ENCODE results near the gene OR2T27. TPM values are rescaled to one million over a fixed set of nuclear protein-coding genes. Genes with fewer than 3 reads are reported as not detected.
"Not testable (repeated sequence)": the region's sequence is repeated elsewhere in the genome, so short reads cannot be mapped to it uniquely, and the experiment has no call there.

The OR2T27 gene, protein sequence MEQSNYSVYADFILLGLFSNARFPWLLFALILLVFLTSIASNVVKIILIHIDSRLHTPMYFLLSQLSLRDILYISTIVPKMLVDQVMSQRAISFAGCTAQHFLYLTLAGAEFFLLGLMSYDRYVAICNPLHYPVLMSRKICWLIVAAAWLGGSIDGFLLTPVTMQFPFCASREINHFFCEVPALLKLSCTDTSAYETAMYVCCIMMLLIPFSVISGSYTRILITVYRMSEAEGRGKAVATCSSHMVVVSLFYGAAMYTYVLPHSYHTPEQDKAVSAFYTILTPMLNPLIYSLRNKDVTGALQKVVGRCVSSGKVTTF
- total RNA-seq = not detected

DNA sequence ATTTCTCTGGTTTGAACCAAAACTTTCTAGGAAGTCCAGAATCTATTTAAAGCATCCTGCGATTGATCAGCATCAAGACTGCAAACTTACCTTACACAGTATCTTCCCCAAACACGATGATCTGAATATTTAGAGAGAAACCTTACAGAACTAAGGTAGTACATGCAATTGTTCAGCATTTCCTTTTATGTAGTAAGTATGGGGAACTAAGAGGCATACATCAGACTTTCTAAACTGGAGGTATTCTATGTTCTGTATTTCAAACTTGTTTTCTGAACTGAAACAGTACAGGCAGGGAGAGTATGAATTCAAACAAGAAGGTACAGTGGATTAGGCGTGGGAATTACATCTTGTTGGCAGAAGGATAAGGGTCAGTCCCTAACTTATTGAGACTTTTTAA, at the start of gene OR2T27:
Gene OR2T27 (minus strand): TSS at position 175 of the 400 bp plus-strand sequence. CDS start 4,644 bp downstream, outside the sequence.
- DNase-seq (ENCODE audit: low spot score); ATAC-seq (ENCODE audit: low FRiP score): not testable (repeated sequence)

DNA sequence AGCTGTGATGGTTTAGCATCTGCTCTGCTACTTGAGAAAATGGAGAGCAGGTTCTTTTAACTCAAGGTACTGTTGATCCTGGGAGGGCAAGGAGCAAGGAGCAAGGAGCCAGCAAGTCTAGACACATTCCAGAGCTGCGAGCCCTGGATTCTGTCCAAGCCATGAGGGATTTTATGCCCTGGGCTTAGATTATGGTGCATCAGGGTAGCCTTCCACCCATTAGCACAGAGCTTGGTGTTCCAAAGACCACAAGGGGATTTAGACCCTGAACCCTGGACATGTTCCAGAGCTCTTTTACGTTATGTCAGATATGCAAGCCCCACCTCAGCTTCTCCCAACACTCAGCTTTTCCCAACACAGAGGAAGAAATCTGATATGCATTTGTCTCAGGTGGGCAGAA, 49.3 kb upstream of the OR2T27 start:
- TF ChIP-seq, protein P1, sequence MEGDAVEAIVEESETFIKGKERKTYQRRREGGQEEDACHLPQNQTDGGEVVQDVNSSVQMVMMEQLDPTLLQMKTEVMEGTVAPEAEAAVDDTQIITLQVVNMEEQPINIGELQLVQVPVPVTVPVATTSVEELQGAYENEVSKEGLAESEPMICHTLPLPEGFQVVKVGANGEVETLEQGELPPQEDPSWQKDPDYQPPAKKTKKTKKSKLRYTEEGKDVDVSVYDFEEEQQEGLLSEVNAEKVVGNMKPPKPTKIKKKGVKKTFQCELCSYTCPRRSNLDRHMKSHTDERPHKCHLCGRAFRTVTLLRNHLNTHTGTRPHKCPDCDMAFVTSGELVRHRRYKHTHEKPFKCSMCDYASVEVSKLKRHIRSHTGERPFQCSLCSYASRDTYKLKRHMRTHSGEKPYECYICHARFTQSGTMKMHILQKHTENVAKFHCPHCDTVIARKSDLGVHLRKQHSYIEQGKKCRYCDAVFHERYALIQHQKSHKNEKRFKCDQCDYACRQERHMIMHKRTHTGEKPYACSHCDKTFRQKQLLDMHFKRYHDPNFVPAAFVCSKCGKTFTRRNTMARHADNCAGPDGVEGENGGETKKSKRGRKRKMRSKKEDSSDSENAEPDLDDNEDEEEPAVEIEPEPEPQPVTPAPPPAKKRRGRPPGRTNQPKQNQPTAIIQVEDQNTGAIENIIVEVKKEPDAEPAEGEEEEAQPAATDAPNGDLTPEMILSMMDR (IDR thresholded peaks at IDR 0.05) = no peak
- ATAC-seq (ENCODE audit: low FRiP score) (no peak), DNase-seq (ENCODE audit: low spot score) (no peak)

DNA sequence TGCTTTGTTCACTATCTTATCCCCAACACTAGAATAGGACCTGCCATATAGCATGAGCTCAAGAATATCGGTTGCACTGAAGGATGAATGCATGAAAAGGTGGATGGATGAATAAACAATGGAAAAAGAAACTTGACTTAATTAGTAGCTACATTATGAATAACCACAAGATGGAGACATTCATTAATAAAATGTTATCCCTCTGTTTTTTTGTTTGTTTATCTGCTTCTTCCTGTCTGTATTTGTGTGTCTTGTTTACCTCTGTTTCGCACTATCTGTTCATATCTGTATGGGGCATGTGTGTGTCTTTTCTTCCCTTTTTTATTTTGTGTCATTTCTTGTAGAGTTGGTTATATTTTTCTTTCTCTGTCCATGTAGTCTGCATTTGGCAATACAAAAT, 48.3 kb upstream of the OR2T27 start:
- TF ChIP-seq, protein P1 (IDR thresholded peaks at IDR 0.05) = no peak
- ATAC-seq (ENCODE audit: low FRiP score) = no peak
- no peak for DNase-seq (ENCODE audit: low spot score)

DNA sequence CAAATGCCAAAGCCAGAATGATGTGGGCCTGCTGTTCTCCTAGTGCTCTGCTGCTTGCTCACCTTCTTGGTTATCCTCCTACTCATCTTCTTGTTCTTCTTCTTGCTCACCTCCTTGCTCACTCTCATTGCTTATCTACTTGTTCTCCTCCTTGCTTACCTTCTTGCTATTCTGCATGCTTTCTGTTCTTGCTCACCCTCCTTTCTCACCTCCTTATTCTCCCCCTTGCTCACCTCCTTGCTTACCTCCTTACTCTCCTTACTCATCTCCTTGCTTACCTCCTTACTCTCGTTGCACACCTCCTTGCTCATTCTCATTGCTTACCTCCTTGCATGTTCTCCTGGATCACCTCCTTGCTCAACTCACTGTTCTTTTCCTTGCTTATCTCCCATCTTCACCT, 47.4 kb upstream of the OR2T27 start, which contains the start of gene OR14I1:
Gene OR14I1 (minus strand): TSS at position 53 of the 400 bp plus-strand sequence.
- DNase-seq (ENCODE audit: low spot score) = no peak
- no peak for ATAC-seq (ENCODE audit: low FRiP score)
- TF ChIP-seq, protein P1 (IDR thresholded peaks at IDR 0.05) = no peak

DNA sequence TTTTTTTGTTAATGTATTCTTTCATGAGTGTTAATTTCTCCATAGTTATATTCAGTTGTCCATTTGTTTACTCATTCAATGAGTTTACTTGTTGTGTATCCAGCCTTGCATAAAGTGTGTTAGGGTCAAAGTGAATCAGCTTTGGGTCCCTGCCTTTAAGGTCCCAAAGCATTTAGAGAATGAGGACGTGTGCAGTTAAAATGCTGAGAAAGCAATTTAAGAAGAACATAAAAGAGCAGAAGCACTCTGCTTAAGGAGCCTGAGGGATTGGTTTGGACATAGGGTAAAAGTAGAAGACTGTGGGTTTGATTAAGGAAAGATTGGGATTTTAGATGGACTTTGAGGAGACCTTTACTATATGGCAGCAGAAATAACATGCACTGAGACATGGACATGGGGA, 43.8 kb upstream of the OR2T27 start:
- no peak for DNase-seq (ENCODE audit: low spot score)
- no peak for ATAC-seq (ENCODE audit: low FRiP score)
- TF ChIP-seq, protein P1 (IDR thresholded peaks at IDR 0.05) = no peak

DNA sequence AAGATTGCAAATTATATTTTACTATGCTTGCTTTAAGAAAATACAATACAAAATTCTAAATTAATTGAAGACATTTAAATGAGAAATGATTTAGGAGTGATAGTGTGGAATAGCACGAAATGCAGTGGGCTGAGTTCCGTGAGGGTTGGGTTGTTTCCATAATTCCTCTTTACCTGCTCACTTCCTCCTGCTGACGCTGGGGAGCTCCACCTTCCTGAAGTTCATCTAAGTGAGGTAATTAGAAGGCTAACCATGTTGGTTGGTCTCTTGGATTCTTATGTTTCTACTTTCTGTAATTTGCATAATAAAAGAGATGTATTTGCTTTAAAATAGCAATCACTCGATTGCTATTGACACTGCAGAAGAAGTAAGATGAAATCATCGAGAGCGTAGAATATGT, 42.6 kb upstream of the OR2T27 start:
- DNase-seq (ENCODE audit: low spot score) (no peak), ATAC-seq (ENCODE audit: low FRiP score) (no peak)
- TF ChIP-seq, protein P1 (IDR thresholded peaks at IDR 0.05) = no peak

DNA sequence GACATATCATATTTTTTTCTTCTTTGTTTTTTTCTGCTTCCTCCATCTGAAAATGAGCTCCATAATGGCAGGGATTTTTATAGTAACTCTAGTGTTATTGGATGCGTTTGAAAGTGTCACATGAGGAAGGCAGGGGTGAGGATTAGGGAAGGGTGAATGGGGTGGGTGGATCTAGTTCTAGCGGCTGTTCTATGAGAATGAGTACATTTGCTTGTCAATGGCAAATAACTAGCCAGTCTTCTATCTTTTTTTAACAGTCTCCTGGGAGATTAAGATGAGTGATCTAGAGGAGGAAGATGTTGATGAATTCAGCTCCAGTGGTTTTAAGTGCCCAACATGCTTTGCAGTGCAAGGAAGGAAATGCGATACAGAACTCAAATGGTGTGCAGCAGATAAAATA, 41.4 kb upstream of the OR2T27 start:
- ATAC-seq (ENCODE audit: low FRiP score) = no peak

More for the DNA sequence above, 41.4 kb upstream of the OR2T27 start:
- TF ChIP-seq, protein P1 (IDR thresholded peaks at IDR 0.05) = no peak
- DNase-seq (ENCODE audit: low spot score) = no peak

All from omental fat pad (tissue), 4 donors.